IPS DF 4.7 (cell line): ENCODE measurements around the gene GPR62.
"Not testable (repeated sequence)": the region's sequence is repeated elsewhere in the genome, so short reads cannot be mapped to it uniquely, and the experiment has no call there.

Source experiments
- DNase-seq: peaks from one replicate; pipeline ENCODE4 v3.0.0-alpha.2; 2013; ENCODE audit warnings: low spot score; ENCODE audit errors: extremely low read depth

The GPR62 gene, protein sequence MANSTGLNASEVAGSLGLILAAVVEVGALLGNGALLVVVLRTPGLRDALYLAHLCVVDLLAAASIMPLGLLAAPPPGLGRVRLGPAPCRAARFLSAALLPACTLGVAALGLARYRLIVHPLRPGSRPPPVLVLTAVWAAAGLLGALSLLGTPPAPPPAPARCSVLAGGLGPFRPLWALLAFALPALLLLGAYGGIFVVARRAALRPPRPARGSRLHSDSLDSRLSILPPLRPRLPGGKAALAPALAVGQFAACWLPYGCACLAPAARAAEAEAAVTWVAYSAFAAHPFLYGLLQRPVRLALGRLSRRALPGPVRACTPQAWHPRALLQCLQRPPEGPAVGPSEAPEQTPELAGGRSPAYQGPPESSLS

DNA sequence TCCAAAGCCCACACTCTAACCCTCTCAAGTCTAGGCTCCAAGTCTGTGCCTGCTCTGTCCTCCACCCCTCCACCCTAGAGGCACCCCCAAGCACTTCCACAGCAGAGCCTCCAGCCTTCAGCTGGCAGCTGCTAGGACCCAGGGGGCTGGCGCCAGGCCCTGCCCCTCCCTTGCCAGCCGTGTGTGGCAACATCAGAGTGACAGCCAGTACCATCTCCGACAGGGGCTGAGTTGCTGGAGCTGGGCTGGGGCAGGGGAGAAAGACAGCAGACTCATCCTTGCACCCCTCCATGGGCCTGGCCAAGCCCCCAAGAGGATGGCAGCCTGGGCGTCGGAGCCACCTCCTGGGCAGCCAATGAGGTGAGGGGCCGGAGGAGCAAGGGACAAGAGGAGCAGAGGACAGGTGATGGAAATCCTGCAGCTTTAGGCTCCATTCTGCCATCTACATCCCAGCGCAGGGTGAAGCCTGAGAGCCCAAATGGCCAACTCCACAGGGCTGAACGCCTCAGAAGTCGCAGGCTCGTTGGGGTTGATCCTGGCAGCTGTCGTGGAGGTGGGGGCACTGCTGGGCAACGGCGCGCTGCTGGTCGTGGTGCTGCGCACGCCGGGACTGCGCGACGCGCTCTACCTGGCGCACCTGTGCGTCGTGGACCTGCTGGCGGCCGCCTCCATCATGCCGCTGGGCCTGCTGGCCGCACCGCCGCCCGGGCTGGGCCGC is at the start of gene GPR62:
Gene GPR62, plus strand, starts transcription at position 207 of the 718 bp plus-strand sequence. Its CDS starts 272 bp downstream, at position 479.
- no peak for DNase-seq

DNA sequence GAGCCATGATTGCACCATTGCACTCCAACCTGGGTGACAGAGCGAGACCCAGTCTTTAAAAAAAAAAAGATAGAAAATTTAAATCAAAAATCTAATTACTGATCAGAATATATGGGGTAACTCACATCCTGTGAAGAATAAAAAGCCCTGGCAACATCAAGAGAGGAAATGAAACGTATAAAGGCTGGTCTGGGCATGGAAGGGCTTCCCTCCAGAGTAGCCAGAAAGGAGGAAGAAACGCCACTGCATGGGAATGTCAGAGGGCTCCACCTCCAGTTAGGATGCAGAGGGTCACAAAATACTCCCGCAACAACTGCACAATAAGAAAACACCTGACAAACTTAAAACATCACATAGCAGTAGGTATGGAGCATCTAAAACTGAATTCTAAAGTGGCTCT is 47.2 kb upstream of the GPR62 start:
- no peak for DNase-seq

DNA sequence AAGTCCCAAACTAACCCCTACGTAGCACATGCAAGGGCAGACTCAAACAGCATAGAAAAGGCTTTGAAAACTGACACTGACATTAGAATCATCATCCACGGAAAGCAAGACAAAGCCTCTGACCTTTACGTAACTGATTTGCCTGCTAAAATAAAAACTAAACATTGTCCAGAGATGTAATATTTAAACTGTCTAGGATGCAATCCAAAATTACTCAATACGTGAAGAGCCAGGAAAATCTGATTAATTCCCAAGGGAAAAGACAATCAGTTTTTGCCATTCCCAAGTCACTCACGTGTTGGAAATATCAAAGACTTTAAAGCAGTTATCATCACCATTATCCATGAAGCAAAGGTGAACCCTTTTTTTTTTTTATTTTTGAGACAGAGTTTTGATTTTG is 38.8 kb upstream of the GPR62 start:
- DNase-seq, result no peak

DNA sequence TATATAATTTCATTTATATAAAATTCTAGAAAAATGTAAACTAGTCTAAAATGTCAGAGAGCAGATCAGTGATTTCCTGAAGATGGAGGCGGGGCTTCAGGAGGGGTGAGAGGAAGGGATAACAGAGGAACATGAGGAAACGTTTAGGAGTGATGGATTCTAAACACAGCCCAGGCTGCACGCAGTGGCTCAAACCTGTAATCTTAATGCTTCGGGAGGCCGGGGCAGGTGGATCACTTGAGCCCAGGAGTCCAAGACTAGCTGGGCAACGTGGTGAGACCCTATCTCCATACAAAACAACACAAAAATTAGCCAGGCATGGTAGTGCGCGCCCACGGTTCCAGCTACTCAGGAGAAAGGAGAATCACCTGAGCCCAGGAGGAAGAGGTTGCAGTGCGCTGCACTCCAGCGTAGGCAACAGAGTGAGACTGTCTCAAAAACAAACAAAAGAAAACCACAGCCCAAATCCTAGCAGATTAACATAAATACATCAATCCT is 34.1 kb upstream of the GPR62 start:
- DNase-seq, result no peak

DNA sequence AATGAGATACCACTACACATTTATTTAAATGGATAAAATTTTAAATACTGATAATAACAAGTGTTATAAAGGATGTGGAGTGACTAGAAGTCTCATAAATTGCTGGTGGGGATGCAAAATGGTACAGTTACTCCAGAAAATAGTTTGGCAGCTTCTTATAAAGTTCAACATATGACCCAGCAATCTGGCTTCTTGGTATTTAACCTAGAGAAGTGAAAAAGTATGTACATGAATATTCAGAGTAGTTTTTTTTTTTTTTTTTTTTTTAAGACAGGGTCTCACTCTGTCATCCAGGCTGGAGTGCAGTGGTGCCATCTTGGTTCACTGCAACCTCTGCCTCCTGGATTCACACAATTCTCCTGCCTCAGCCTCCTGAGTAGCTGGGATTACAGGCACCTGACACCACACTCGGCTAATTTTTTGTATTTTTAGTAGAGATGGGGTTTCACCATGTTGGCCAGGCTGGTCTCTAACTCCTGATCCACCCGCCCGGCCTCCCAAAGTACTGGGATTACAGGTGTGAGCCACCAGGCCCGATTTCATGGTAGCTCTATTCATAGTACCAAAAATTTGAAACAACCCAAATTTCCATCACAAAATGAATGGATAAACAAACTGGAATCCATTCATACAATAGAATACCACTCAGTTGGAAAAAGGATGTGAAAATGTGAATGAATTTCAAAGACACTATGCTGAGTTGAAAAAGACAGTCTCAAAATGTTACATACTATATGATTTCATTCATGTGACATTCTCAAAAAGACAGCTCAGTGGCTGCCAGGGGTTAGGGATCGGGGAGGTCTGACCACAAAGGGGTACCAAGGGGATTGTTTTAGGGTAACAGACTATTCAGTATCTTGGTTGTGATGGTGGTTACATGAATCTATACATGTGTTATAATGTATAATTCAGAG is 27.9 kb upstream of the GPR62 start:
- no peak for DNase-seq

DNA sequence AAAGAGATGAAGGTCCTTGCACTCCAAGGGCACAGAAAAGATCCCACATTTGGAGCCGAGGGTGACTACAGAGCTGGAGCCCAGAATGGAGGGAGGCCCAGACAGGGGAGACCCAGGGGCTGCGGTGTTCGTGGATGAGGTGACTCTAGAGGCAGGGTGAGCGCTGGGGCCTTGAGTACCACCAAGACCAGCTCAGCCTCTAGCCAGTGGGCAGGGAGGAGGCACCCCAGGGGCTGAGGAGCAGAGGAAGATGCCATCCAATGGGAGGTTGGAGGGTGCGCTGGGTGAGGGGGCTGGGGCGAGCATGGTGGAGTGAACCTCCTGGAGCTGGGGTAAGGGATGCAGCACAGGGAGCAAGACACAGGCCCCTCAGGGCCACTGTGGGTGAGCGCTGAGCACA is 26.7 kb upstream of the GPR62 start:
- DNase-seq, result no peak

DNA sequence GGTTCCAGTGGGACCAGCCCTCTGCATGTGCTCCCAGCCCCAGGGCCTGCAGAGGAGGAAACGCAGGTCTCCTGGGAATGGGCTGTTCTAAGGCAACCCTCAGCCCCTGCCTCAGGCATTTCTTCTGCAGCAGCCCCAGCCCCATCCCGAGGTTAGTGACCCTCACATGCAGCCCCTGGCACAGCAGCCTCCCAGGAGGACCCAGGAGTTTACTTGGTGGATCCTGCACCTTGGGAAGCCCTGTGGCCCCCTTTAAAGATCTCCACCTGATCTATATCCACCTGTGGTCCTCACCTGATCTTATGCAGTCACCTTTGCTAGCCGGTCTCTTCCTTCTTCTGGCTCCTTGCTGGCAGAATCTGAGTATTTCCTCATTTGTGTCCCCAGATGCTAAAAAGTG is 26.2 kb upstream of the GPR62 start:
- DNase-seq, result not testable (repeated sequence)

DNA sequence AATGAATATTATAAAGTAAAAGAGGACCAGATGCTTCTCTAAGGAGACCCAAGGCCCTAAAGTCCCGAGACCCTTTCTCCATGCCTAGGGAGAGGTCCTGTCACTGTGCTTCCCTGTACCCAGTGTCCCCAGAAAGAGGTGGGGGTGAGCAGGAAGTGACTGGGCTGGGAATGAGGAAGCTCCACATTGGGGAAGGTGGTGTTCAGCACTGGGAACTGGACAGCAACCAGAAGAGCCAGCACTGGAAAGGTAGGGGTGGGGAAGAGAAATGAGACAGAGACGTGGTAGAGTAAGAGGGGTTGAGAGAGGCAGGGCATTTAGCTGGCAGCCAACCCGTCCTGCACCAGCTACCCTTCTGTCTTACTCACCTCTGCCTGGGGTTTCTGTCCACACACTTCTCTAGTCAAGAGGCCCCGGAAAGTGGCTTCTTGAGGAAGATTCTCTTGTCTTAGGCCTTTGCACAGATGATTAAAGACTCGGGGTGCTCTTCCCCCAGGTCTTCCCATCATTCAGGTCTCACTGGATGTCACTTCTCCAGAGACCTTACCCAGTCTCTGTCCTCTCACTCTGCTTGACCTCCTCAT is 25.7 kb upstream of the GPR62 start:
- peak; percentile 19 for DNase-seq

DNA sequence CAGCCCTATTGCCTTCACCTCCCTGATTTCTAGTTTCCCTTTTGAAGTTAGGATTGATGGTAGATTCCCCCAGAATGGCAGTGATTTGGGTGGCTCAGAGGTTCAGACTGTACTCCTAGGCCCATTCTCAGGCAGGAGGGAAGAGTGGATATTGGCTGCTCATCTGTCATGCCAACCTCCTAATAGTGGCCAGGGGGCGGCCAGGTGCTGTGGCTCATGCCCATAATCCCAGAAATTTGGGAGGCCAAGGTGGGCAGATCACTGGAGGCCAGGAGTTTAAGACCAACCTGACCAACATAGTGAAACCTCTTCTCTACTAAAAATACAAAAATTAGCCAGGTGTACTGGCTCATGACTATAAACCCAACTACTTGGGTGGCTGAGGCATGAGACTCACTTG is 24.7 kb upstream of the GPR62 start:
- DNase-seq, result no peak

DNA sequence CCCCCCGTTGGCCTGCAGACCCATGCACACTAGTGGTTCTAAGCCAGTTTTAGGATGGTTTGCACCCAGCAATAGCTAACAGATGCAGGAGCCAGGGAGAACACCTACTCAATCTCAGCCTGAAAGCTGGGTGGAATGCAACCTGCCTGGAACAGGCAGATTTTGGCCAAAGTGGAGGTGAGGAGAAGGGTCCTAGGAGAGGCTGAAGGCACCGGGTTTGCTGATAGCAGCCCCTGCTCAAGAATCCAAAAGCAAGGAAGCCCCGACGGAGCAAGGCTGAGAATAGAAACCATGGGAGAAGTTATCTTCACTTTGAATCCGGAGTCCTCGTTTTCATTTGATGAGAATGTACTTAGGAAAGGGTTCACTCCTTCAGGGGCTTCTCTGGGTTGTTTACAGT is 23.4 kb upstream of the GPR62 start:
- no peak for DNase-seq

DNA sequence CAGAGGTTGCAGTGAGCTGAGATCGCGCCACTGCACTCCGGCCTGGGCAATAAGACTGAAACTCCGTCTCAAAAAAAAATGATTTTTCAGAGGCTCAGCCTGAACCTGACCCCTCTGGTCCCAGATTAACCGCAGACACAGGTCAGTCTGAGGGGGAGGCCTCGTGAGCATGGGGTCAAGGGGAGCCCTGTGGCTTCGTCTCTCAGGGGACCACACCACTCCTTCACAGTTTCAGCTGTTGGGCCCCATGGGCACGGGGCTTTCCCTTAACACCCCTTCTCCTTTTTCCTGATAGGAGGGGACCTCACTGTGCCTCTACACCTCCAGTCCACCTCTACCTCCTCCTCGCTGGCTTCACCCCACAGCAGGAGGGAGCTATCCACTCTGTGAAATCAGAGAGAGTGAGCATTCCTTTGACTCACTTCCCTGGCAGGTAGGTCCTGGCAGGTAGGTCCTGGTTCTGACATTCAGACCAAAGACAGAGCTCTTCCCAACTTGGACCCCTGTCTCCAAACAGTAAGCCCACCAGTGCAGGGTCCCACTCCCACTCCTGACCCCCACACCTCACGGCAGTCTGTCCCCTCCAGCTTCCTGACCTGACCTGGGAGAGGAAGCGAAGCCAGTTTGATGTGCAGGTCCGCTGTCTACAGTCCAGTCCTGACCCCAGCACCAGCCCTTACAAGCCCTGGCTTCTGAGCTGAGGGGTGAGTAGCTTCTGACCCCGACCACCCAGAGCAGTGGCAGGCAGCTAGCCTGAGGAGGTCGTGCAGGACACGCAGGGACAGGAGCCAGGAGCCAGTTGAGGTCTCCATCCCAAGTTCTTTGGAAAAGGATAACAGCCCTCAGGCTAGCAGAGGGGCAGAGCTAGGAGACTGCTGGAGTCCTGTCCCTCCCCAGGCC is 22.5 kb upstream of the GPR62 start:
- DNase-seq, result no peak

DNA sequence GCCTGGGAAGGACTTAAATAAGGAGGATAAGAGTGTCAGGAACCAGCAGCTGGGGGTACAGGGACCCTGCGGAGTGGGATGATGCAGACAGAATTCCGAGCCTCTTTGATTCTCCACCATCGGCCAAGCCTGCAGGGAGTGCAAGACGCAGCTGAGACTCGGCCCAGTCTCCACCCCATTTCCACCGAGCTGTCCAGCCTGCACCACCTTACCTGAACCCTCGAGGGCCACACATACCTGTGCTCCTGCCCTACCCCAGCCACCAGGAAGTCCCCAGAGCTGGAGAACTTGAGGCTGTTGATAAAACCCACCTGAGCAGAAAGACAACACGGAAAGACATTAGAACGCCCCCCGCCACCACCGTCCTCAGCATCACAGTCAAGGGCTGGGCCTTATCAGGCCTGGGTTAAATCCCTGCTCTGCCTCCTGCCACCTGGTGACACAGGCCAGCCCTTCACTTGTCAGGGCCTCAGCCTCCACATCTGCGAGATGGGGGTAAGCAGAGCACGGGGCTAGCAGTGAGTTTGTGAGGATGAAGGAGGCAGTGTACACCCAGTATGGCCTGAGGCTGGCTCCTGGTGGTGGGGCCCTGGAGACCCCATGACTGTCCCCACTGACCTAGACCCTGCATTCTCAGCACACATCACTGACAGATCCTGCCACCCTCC is 21.6 kb upstream of the GPR62 start:
- no peak for DNase-seq

DNA sequence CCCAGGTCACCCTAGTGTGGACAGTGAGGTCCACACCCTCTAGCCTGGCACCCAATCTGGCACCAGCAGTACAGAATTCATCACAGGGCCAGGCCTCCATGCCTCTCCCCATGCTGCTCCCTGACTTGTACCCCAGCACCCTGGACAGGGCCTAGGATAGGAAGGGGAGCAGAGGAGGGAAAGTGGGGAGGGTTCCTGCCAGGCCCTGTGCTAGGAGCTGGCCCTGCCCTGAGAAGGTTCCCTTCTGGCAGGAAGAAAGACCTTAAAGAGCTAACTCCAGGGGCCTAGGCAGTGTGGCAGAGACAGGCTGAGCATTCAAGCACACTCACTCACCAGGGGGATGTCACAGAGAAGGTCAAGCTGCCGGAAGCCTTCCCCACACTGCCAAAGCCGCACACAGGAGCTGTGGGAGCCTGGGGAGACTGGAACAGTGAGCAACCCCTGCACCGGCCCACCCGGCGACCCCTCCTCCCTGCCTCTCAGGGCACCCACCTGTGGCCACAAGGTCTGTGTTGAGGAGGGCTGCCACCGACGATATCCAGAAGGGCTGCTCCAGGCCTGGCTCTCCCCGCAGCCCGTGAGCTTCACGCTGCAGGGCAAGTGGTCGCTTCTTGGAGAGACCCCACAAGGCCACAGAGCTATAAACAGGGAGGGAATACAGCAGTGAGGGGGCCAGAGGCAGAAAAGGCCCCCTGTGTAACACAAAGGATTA is 20.9 kb upstream of the GPR62 start:
- no peak for DNase-seq

DNA sequence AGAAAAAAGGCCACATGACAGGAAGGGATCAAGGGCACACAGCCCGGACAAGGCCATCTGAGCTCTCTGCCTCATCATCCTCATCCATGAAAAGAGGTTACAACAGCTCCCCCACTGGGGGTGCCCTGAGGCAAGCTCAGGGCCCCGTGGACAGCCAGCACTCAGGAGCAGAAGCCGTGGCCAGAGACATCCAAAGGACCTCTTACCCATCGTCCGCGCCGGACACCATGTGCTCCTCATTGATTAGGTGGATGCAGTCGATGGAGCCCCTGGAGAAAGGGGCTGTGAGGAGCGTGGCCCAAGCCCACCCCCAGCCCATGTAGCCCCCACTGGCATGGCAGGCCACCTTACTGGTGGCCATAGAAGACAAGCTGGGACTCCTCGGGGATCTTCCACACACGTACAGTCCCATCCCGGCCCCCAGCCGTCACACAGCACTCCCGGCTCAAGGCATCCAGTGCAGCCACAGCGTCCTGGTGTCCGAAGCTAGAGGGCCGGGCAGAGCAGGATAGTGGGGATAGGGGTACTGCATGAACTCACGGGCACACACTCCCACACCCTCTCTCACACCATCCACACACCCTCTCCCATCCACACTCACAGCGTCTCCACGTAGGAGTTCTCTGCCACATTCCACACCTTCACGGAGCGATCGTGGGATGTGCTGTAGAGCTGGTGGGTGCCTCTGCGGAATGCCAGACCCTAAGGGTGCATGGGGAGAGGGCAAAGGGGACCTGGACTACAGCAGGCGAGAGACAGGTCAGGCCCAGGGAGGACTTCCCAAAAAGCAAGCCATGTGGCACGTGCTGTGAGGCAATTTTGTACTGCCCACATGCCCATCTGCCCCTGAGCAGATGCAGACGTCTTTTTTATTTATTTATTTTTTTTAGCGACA is 19.9 kb upstream of the GPR62 start:
- DNase-seq, result no peak

DNA sequence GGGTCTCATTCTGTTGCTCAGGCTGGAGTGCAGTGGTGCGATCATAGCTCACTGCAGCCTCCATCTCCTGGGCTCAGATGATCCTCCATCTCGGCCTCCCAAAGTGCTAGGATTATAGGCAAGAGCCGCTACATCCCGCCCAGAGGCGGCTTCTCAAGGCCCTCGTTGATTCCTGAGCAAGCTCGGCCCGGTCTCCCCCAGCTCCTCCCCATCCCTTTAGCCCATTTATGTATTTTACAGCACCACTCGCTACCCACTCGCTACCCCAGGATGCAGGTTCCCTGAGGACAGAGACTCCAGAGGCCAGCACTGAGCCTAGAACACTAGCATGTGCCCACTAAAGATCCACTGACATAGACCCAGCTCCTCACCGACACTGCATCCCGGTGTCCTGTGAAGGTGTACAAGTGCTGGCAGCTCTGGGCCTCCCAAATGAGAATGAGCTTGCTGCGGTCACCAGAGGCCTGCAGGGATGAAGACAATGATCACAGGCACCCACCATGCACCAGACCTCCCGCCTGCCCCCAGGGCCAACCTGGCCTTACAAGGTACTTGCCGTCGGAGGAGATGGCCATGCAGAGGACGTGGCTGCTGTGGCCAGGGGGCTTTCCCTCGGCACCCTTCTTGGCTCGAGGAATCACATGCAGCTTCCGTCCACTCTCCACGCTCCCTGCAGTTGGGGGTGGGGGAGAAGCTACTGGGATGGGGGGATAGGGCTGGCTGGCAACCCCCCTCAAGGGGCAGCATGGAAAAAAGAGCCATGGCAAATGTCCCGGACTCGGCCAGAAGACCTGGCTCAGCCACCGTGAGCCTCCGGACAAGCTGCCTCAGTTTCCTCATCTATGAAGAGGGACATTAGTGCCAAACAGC is 19.1 kb upstream of the GPR62 start:
- DNase-seq, result no peak

DNA sequence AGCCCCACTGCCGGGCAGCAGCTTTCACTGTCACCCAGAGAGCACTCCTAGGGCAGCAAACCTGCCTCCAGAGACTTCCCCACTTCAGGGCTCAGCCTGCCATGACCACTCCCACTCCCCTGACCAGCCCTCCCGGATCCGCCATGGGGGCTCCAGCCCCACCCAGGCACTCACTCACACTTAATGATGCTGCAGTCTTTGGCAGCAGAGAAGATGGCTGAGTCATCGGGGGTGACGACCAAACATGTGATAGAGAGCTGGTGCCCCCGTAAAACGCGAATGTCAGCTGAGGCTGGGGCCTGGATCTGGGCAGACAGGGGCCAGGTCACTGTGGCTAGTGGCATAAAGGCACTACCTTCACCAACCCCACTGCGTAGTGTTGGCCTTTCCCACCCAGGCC is 18.2 kb upstream of the GPR62 start:
- DNase-seq, result no peak
